ENCODE data around the gene SPEM1.

SPEM1 gene

GRCh38 chr17:7396147-7396546 is 24.0 kb upstream of the SPEM1 start:
- no peak for DNase-seq
- in situ Hi-C loops (cut with MboI; ENCODE audit: low pct_unique_long_range_greater_than_20kb, low sequenced_read_pairs), result no loop called here

GRCh38 chr17:7398612-7399011 is 21.5 kb upstream of the SPEM1 start:
- DNase-seq, result no peak
- in situ Hi-C loops (cut with MboI; ENCODE audit: low pct_unique_long_range_greater_than_20kb, low sequenced_read_pairs), result no loop called here

GRCh38 chr17:7403043-7403726 is 16.9 kb upstream of the SPEM1 start:
- DNase-seq, result no peak

GRCh38 chr17:7403727-7403976 is 16.5 kb upstream of the SPEM1 start:
- DNase-seq, result no peak
- in situ Hi-C loops (cut with MboI; ENCODE audit: low pct_unique_long_range_greater_than_20kb, low sequenced_read_pairs), result no loop called here

More at GRCh38 chr17:7403043-7403726, 16.9 kb upstream of the SPEM1 start:
- in situ Hi-C loops (cut with MboI; ENCODE audit: low pct_unique_long_range_greater_than_20kb, low sequenced_read_pairs), result no loop called here

GRCh38 chr17:7403977-7404736 is 16.0 kb upstream of the SPEM1 start, which contains the start of gene TMEM256:
TMEM256 (minus strand) TSS chr17:7404097; CDS start chr17:7404084, 13 bp downstream.
- in situ Hi-C loops (cut with MboI; ENCODE audit: low pct_unique_long_range_greater_than_20kb, low sequenced_read_pairs), result no loop called here
- peak; percentile 99 for DNase-seq

- in situ Hi-C loops (cut with MboI; ENCODE audit: low pct_unique_long_range_greater_than_20kb, low sequenced_read_pairs), result no loop called here
- no peak for DNase-seq
These were observed 15.3 kb upstream of the SPEM1 start for GRCh38 chr17:7404737-7405349.

GRCh38 chr17:7405350-7406234 is 14.5 kb upstream of the SPEM1 start:
- no peak for DNase-seq
- in situ Hi-C loops (cut with MboI; ENCODE audit: low pct_unique_long_range_greater_than_20kb, low sequenced_read_pairs), result no loop called here

GRCh38 chr17:7406235-7406825 is 13.8 kb upstream of the SPEM1 start:
- DNase-seq, result no peak
- in situ Hi-C loops (cut with MboI; ENCODE audit: low pct_unique_long_range_greater_than_20kb, low sequenced_read_pairs), result no loop called here

GRCh38 chr17:7407082-7407481 is 13.0 kb upstream of the SPEM1 start:
- no peak for DNase-seq
- in situ Hi-C loops (cut with MboI; ENCODE audit: low pct_unique_long_range_greater_than_20kb, low sequenced_read_pairs), result no loop called here

GRCh38 chr17:7407485-7408251 is 12.5 kb upstream of the SPEM1 start, which contains the start of gene NLGN2:
NLGN2 (plus strand) TSS chr17:7407845; CDS start chr17:7408256, 411 bp downstream.
- in situ Hi-C loops (cut with MboI; ENCODE audit: low pct_unique_long_range_greater_than_20kb, low sequenced_read_pairs), result no loop called here
- DNase-seq, result no peak

- in situ Hi-C loops (cut with MboI; ENCODE audit: low pct_unique_long_range_greater_than_20kb, low sequenced_read_pairs), result no loop called here
- no peak for DNase-seq
These were observed 11.8 kb upstream of the SPEM1 start for GRCh38 chr17:7408252-7408727.

- in situ Hi-C loops (cut with MboI; ENCODE audit: low pct_unique_long_range_greater_than_20kb, low sequenced_read_pairs), result no loop called here
These were observed 11.3 kb upstream of the SPEM1 start for GRCh38 chr17:7408863-7409262.

GRCh38 chr17:7409716-7410115 is 10.4 kb upstream of the SPEM1 start:
- no peak for DNase-seq
- in situ Hi-C loops (cut with MboI; ENCODE audit: low pct_unique_long_range_greater_than_20kb, low sequenced_read_pairs), result no loop called here

More at GRCh38 chr17:7408863-7409262, 11.3 kb upstream of the SPEM1 start:
- no peak for DNase-seq

- in situ Hi-C loops (cut with MboI; ENCODE audit: low pct_unique_long_range_greater_than_20kb, low sequenced_read_pairs), result no loop called here
- no peak for DNase-seq
These were observed 9.3 kb upstream of the SPEM1 start for GRCh38 chr17:7410634-7411426.

GRCh38 chr17:7411427-7411750 is 8.7 kb upstream of the SPEM1 start:
- in situ Hi-C loops (cut with MboI; ENCODE audit: low pct_unique_long_range_greater_than_20kb, low sequenced_read_pairs), result no loop called here
- no peak for DNase-seq

- in situ Hi-C loops (cut with MboI; ENCODE audit: low pct_unique_long_range_greater_than_20kb, low sequenced_read_pairs), result no loop called here
- no peak for DNase-seq
These were observed 6.7 kb upstream of the SPEM1 start for GRCh38 chr17:7413346-7413985.

GRCh38 chr17:7414837-7415236 is 5.3 kb upstream of the SPEM1 start:
- no peak for DNase-seq
- in situ Hi-C loops (cut with MboI; ENCODE audit: low pct_unique_long_range_greater_than_20kb, low sequenced_read_pairs), result no loop called here

Data from KBM-7 (cell line).